ENCODE data around the gene SH3GL1.

The SH3GL1 gene

GRCh38 chr19:4322942-4323665 is 77.2 kb downstream of the SH3GL1 start:
- no peak overlapping the region for H3K4me3 Mint-ChIP-seq
- peaks cover 0 to 10% of the 10 kb centered on the region in 2 donors for H3K9me3 Mint-ChIP-seq
- H3K27ac Mint-ChIP-seq: peak overlapping the region in 1 of 2 donors; percentile 66
- DNase-seq: no peak
- H3K36me3 Mint-ChIP-seq (ENCODE audit: insufficient read depth): peaks cover 10% of the 10 kb centered on the region
- H3K4me1 Mint-ChIP-seq (ENCODE audit: low read depth in 2 of 2): peaks cover 17 to 18% of the 10 kb centered on the region in 2 donors
- ATAC-seq (replicated peaks): no peak
- H3K27me3 Mint-ChIP-seq: no peaks in the 10 kb centered on the region

- ATAC-seq (replicated peaks): no peak
- H3K4me3 Mint-ChIP-seq: no peak overlapping the region
- H3K36me3 Mint-ChIP-seq (ENCODE audit: insufficient read depth): peaks cover 4% of the 10 kb centered on the region
- H3K27me3 Mint-ChIP-seq: no peaks in the 10 kb centered on the region
- peaks cover 0 to 10% of the 10 kb centered on the region in 2 donors for H3K9me3 Mint-ChIP-seq
- peak overlapping the region in 1 of 2 donors; percentile 52 for H3K27ac Mint-ChIP-seq
- no peak for DNase-seq
- H3K4me1 Mint-ChIP-seq (ENCODE audit: low read depth in 2 of 2): peaks cover 0 to 7% of the 10 kb centered on the region in 2 donors
These were observed 79.9 kb downstream of the SH3GL1 start for GRCh38 chr19:4320419-4320818.

- DNase-seq (no peak), ATAC-seq (replicated peaks) (no peak)
- Mint-ChIP-seq H3K36me3 (ENCODE audit: insufficient read depth) (peaks cover 4% of the 10 kb centered on the region), H3K4me1 (ENCODE audit: low read depth in 2 of 2) (peaks cover 0 to 7% of the 10 kb centered on the region in 2 donors), H3K4me3 (no peak overlapping the region), H3K27ac (no peak overlapping the region), H3K9me3 (peaks cover 0 to 10% of the 10 kb centered on the region in 2 donors), H3K27me3 (no peaks in the 10 kb centered on the region)
These were observed 81.2 kb downstream of the SH3GL1 start for GRCh38 chr19:4319067-4319718.

- H3K4me1 Mint-ChIP-seq (ENCODE audit: low read depth in 2 of 2): peaks cover 0 to 7% of the 10 kb centered on the region in 2 donors
- peaks cover 4% of the 10 kb centered on the region for H3K36me3 Mint-ChIP-seq (ENCODE audit: insufficient read depth)
- no peak overlapping the region for H3K27ac Mint-ChIP-seq
- H3K9me3 Mint-ChIP-seq: peaks cover 0 to 10% of the 10 kb centered on the region in 2 donors
- no peaks in the 10 kb centered on the region for H3K27me3 Mint-ChIP-seq
- no peak overlapping the region for H3K4me3 Mint-ChIP-seq
- DNase-seq: no peak
- ATAC-seq (replicated peaks): no peak
These were observed 81.9 kb downstream of the SH3GL1 start for GRCh38 chr19:4318460-4318859.

- Mint-ChIP-seq H3K4me3 (no peak overlapping the region), H3K27ac (no peak overlapping the region), H3K36me3 (ENCODE audit: insufficient read depth) (peaks cover 4% of the 10 kb centered on the region), H3K27me3 (no peaks in the 10 kb centered on the region), H3K4me1 (ENCODE audit: low read depth in 2 of 2) (peaks cover 0 to 7% of the 10 kb centered on the region in 2 donors), H3K9me3 (peaks cover 0 to 10% of the 10 kb centered on the region in 2 donors)
- ATAC-seq (replicated peaks) (no peak), DNase-seq (no peak)
These were observed 83.4 kb downstream of the SH3GL1 start for GRCh38 chr19:4316956-4317355.

GRCh38 chr19:4313847-4314490 is 86.4 kb downstream of the SH3GL1 start:
- Mint-ChIP-seq H3K27me3 (no peaks in the 10 kb centered on the region), H3K4me1 (ENCODE audit: low read depth in 2 of 2) (peaks cover 0 to under 1% of the 10 kb centered on the region in 2 donors), H3K36me3 (ENCODE audit: insufficient read depth) (peaks cover 7% of the 10 kb centered on the region), H3K9me3 (peaks cover 0 to 2% of the 10 kb centered on the region in 2 donors), H3K27ac (no peak overlapping the region), H3K4me3 (no peak overlapping the region)
- ATAC-seq (replicated peaks) (no peak), DNase-seq (no peak)

Measured in effector memory CD8-positive, alpha-beta T cell (primary cell).